GM18861 (cell line): Measurements from ENCODE around the gene BNIP3.
"Not testable (repeated sequence)": the region's sequence is repeated elsewhere in the genome, so short reads cannot be mapped to it uniquely, and the experiment has no call there.

Source experiments
- ATAC-seq: cut with Tn5 transposase; IDR thresholded peaks from one replicate; pipeline ENCODE4 v1.9.1; 2021; ENCODE audit not compliant: unreplicated experiment

BNIP3 gene

GRCh38 chr10:132002004-132002403 is 20.3 kb upstream of the BNIP3 start:
- ATAC-seq: no peak

GRCh38 chr10:132001238-132001972 is 19.7 kb upstream of the BNIP3 start:
- ATAC-seq: no peak

GRCh38 chr10:131998845-131999681 is 17.3 kb upstream of the BNIP3 start:
- no peak for ATAC-seq

- no peak for ATAC-seq
These were observed 16.5 kb upstream of the BNIP3 start for GRCh38 chr10:131998050-131998844.

- ATAC-seq: no peak
These were observed 15.8 kb upstream of the BNIP3 start for GRCh38 chr10:131997366-131998049.

- no peak for ATAC-seq
These were observed 15.0 kb upstream of the BNIP3 start for GRCh38 chr10:131996466-131997365.

- ATAC-seq: no peak
These were observed 12.7 kb upstream of the BNIP3 start for GRCh38 chr10:131994435-131994834.

GRCh38 chr10:131993275-131993674 is 11.6 kb upstream of the BNIP3 start:
- ATAC-seq: no peak

- no peak for ATAC-seq
These were observed 10.0 kb upstream of the BNIP3 start for GRCh38 chr10:131991726-131992125.

- ATAC-seq: not testable (repeated sequence)
These were observed 6.1 kb upstream of the BNIP3 start for GRCh38 chr10:131987786-131988185.

GRCh38 chr10:131987301-131987700 is 5.6 kb upstream of the BNIP3 start:
- ATAC-seq: not testable (repeated sequence)

- ATAC-seq: not testable (repeated sequence)
These were observed 5.1 kb upstream of the BNIP3 start for GRCh38 chr10:131986851-131987250.

GRCh38 chr10:131983780-131984179 is 2.1 kb upstream of the BNIP3 start:
- no peak for ATAC-seq

GRCh38 chr10:131982796-131983195 is 1.1 kb upstream of the BNIP3 start:
- no peak for ATAC-seq

- ATAC-seq: peak; percentile 19
These were observed 548 bp upstream of the BNIP3 start for GRCh38 chr10:131982185-131982756.

- ATAC-seq: no peak
These were observed 828 bp downstream of the BNIP3 start for GRCh38 chr10:131980761-131981428.

GRCh38 chr10:131980321-131980720 is 1.4 kb downstream of the BNIP3 start:
- no peak for ATAC-seq

GRCh38 chr10:131979821-131980270 is 1.9 kb downstream of the BNIP3 start:
- no peak for ATAC-seq

GRCh38 chr10:131979336-131979735 is 2.4 kb downstream of the BNIP3 start:
- no peak for ATAC-seq
